ENCODE results near the gene NKD2. TPM values are rescaled to one million over a fixed set of nuclear protein-coding genes. Genes with fewer than 3 reads are reported as not detected.

NKD2 gene
- total RNA-seq, 2 experiments from 2014 or later = 0.38 TPM

- Histone ChIP-seq H3K4me2 (ENCODE audit: low read length) (no peak overlapping the region), H2AFZ (ENCODE audit: low read length) (no peak overlapping the region), H3K79me2 (ENCODE audit: insufficient read depth, low read depth, low read length) (no peaks in the 10 kb centered on the region), H3K4me1 (ENCODE audit: insufficient read depth, low read length, poor library complexity, severe bottlenecking) (no peaks in the 10 kb centered on the region), H3K4me3 (ENCODE audit: low read depth, low read length, poor library complexity, severe bottlenecking) (no peak overlapping the region), H4K20me1 (ENCODE audit: insufficient read depth, low read length) (no peaks in the 10 kb centered on the region), H3K36me3 (ENCODE audit: insufficient read depth, low read length) (no peaks in the 10 kb centered on the region), H3K9me3 (ENCODE audit: low read length) (no peaks in the 10 kb centered on the region), H3K9me2 (ENCODE audit: insufficient read depth, low read length) (no peaks in the 10 kb centered on the region), H3K27ac (ENCODE audit: low read depth, low read length, poor library complexity, severe bottlenecking) (no peak overlapping the region)
- TF ChIP-seq CTCF (conservative IDR thresholded peaks at IDR 0.05; ENCODE audit: low read length) = no peak
- no peak for TF ChIP-seq EZH2phosphoT487 (IDR thresholded peaks at IDR 0.05; ENCODE audit: borderline replicate concordance, low read depth, low read length)
- ChIA-PET CTCF (ENCODE audit: unreplicated experiment) (no interaction called here), POLR2A (no interaction called here)
- no TSS peak for BruUV-seq (replicated peaks)
- no peak for DNase-seq (ENCODE audit: low spot score)
- intact Hi-C loops (cut with micrococcal nuclease; ENCODE audit: unreplicated experiment) = no loop called here
These were observed 38.8 kb downstream of the NKD2 start for GRCh38 chr5:1047332-1047965.

- TF ChIP-seq EZH2phosphoT487 (IDR thresholded peaks at IDR 0.05; ENCODE audit: borderline replicate concordance, low read depth, low read length) = no peak
- ChIA-PET CTCF (ENCODE audit: unreplicated experiment) (no interaction called here), POLR2A (no interaction called here)
- intact Hi-C loops (cut with micrococcal nuclease; ENCODE audit: unreplicated experiment) = no loop called here
- Histone ChIP-seq H3K4me1 (ENCODE audit: insufficient read depth, low read length, poor library complexity, severe bottlenecking) (no peaks in the 10 kb centered on the region), H3K27ac (ENCODE audit: low read depth, low read length, poor library complexity, severe bottlenecking) (no peak overlapping the region), H2AFZ (ENCODE audit: low read length) (no peak overlapping the region), H3K4me2 (ENCODE audit: low read length) (no peak overlapping the region), H4K20me1 (ENCODE audit: insufficient read depth, low read length) (no peaks in the 10 kb centered on the region), H3K9me2 (ENCODE audit: insufficient read depth, low read length) (no peaks in the 10 kb centered on the region), H3K36me3 (ENCODE audit: insufficient read depth, low read length) (no peaks in the 10 kb centered on the region), H3K4me3 (ENCODE audit: low read depth, low read length, poor library complexity, severe bottlenecking) (no peak overlapping the region), H3K9me3 (ENCODE audit: low read length) (no peaks in the 10 kb centered on the region), H3K79me2 (ENCODE audit: insufficient read depth, low read depth, low read length) (no peaks in the 10 kb centered on the region)
- no peak for DNase-seq (ENCODE audit: low spot score)
- no TSS peak for BruUV-seq (replicated peaks)
These were observed 39.6 kb downstream of the NKD2 start for GRCh38 chr5:1048162-1048721.

- POLR2A ChIA-PET = no interaction called here
- Histone ChIP-seq H3K27ac (ENCODE audit: low read depth, low read length, poor library complexity, severe bottlenecking) (no peak overlapping the region), H3K9me2 (ENCODE audit: insufficient read depth, low read length) (no peaks in the 10 kb centered on the region), H3K4me3 (ENCODE audit: low read depth, low read length, poor library complexity, severe bottlenecking) (no peak overlapping the region), H3K4me2 (ENCODE audit: low read length) (no peak overlapping the region), H2AFZ (ENCODE audit: low read length) (no peak overlapping the region), H3K9me3 (ENCODE audit: low read length) (no peaks in the 10 kb centered on the region), H3K36me3 (ENCODE audit: insufficient read depth, low read length) (no peaks in the 10 kb centered on the region), H3K4me1 (ENCODE audit: insufficient read depth, low read length, poor library complexity, severe bottlenecking) (no peaks in the 10 kb centered on the region), H4K20me1 (ENCODE audit: insufficient read depth, low read length) (no peaks in the 10 kb centered on the region), H3K79me2 (ENCODE audit: insufficient read depth, low read depth, low read length) (no peaks in the 10 kb centered on the region)
- intact Hi-C loops (cut with micrococcal nuclease; ENCODE audit: unreplicated experiment) = no loop called here
- BruUV-seq (replicated peaks) = no TSS peak
- CTCF ChIA-PET (ENCODE audit: unreplicated experiment) = no interaction called here
- no peak for DNase-seq (ENCODE audit: low spot score)
- TF ChIP-seq EZH2phosphoT487 (IDR thresholded peaks at IDR 0.05; ENCODE audit: borderline replicate concordance, low read depth, low read length) = no peak
- TF ChIP-seq CTCF (conservative IDR thresholded peaks at IDR 0.05; ENCODE audit: low read length) = no peak
These were observed 40.5 kb downstream of the NKD2 start for GRCh38 chr5:1048861-1049838.

All from OCI-LY7 (cell line).